SIG-M5 (cell line): ENCODE data around the gene STAC2.

ENCODE experiments used
- DNase-seq: peaks from one replicate; lab custom pipeline; 2025; lab: John Stamatoyannopoulos, UW

The STAC2 gene

GRCh38 chr17:39209317-39210092, 16.2 kb downstream of the STAC2 start:
- no peak for DNase-seq

GRCh38 chr17:39208893-39209292, 16.9 kb downstream of the STAC2 start:
- DNase-seq = no peak

- no peak for DNase-seq
Measured at GRCh38 chr17:39208136-39208535, 17.6 kb downstream of the STAC2 start.

- DNase-seq = no peak
Measured at GRCh38 chr17:39205112-39205526, 20.6 kb downstream of the STAC2 start.

GRCh38 chr17:39204245-39204644, 21.5 kb downstream of the STAC2 start:
- no peak for DNase-seq

- DNase-seq = no peak
Measured at GRCh38 chr17:39200957-39201510, 24.7 kb downstream of the STAC2 start.

GRCh38 chr17:39200070-39200879, 25.5 kb downstream of the STAC2 start, which contains the start of gene RPL19:
TSS of gene RPL19 (plus strand) at chr17:39200283. CDS start at chr17:39200345, 62 bp downstream.
- no peak for DNase-seq

GRCh38 chr17:39199820-39200069, 26.0 kb downstream of the STAC2 start:
- peak; percentile 80 for DNase-seq

GRCh38 chr17:39198186-39198566, 27.6 kb downstream of the STAC2 start:
- DNase-seq = no peak

GRCh38 chr17:39197380-39198185, 28.2 kb downstream of the STAC2 start, which contains the start of gene CACNB1:
TSS of gene CACNB1 (minus strand) at chr17:39197669. CDS start at chr17:39197495, 174 bp downstream.
- DNase-seq = no peak

- DNase-seq = no peak
Measured at GRCh38 chr17:39196808-39197291, 28.9 kb downstream of the STAC2 start.

GRCh38 chr17:39196241-39196807, 29.4 kb downstream of the STAC2 start:
- no peak for DNase-seq

GRCh38 chr17:39195568-39196160, 30.1 kb downstream of the STAC2 start:
- no peak for DNase-seq

- DNase-seq = no peak
Measured at GRCh38 chr17:39194985-39195524, 30.7 kb downstream of the STAC2 start.

GRCh38 chr17:39194089-39194984, 31.4 kb downstream of the STAC2 start:
- no peak for DNase-seq

- no peak for DNase-seq
Measured at GRCh38 chr17:39193346-39193745, 32.4 kb downstream of the STAC2 start.

GRCh38 chr17:39192901-39193300, 32.8 kb downstream of the STAC2 start:
- DNase-seq = no peak

- no peak for DNase-seq
Measured at GRCh38 chr17:39191750-39192510, 33.8 kb downstream of the STAC2 start.

GRCh38 chr17:39187152-39187830, 38.5 kb downstream of the STAC2 start:
- DNase-seq = no peak
